GM19351 (cell line): Measurements from ENCODE around the gene GRIN1.

Experiments used
- ATAC-seq: cut with Tn5 transposase; IDR thresholded peaks from one replicate; pipeline ENCODE4 v1.9.1; 2021; ENCODE audit warnings: mild to moderate bottlenecking, moderate library complexity; ENCODE audit not compliant: unreplicated experiment

Gene GRIN1

DNA sequence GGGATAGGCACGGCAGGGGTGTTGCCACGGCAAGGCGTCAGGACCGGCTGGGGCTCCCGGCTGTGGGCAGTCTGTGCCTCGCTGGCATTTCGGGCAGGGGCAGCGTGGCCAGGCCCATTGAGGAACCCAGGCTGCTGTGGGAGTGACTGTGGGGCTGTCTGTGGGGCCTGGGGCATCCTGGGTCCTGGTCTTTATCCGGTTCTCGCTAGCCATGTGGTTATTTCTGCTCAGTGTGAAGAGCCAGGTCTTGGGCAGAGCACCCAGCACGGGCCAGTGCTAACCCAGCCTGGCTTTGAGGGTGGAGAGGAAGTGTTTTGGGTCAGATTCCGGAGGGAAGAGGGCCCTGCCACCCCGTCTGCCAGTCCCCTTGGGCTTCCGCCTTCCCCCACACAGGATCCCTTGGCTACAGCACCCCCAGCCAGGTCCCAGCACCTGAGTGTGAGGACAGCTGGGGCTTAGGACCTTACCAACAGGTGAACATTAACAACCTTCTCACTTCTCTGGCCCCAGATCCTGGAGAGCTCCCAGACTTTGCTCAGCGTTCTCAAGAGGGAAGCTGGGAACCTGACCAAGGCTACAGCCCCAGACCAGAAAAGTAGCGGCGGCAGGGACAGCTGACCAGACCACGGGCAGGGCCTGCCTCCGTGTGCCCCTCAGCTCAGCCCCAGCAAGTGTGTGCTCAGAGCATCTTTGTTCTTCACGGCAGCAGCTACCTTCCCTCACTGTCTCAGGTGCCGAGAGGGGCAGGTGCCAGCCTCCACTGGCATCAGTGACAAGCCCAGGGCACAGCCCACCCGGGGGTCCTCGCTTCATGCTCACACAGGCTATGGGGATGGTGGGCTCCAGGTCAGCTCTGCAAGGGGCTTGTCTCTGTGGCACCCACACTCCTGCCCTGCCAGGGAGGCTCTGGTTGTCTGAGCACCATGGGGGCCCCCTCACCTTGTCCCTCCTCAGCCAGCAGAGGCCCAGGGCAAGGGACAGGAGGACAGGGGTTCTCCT is 50.6 kb downstream of the GRIN1 start:
- no peak for ATAC-seq

DNA sequence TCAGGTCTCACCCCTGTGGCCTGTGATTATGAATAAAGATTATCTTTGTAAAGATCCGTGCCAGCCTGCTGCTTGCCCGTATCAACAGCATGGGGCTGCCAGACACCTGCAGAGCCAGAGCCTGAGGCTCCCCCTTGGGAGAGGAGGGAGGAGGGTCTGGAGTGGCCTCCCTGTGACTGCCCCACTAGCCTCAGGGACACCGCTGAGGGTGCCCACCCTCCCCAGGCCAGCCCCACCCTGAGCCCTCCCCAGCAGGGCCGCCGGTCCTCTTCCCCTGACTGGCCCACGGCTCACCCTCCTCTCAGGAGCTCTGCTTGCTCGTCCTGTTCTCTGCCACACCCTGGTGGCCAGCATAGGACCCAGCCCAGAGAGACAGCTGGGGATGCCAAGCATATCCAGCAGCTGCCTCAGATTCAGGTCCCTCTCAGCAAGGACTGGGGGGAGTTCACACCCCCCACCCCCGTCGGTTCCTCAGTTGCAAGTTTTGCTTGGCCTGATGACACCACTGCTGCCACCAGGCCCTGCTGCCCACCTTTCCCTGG is 51.4 kb downstream of the GRIN1 start:
- ATAC-seq, result no peak

DNA sequence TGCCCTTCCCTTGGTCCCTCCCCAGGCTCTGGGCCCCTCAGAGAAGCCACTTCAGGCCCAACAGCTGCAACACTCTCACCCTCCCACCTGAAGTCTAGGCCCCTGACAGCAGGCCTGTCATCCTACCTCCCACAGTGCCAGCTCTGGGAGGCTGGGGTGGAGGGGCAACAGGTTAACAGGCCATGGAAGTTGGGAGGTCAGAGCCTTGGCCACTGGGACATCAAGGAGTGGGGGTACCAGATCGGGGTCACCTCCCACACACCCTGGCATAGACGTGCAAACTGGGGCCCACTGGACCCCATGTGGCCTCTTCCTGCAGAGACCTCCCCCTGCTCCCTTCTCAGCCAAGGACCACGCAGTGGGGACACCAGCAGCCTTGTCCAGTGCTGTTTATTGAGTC is 52.3 kb downstream of the GRIN1 start:
- no peak for ATAC-seq

- no peak for ATAC-seq
Measured at GRCh38 chr9:137191691-137192447, 52.9 kb downstream of the GRIN1 start.

DNA sequence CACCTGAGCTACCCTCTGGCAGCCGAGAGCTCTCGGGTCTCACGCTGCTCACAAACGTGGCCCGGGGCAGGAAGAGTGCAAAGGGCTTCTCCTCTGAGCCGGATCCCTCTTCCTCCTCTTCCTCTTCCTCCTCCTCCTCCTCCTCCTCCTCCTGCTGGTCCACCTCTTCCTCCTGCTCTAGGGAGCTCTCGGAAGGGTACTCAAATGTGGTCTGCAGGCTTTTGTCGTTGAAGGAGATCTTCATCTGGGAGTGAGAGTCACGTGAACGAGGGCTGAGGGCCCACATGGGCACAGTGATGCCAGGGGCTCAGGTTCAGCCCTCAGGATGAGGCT is 53.5 kb downstream of the GRIN1 start:
- ATAC-seq, result no peak

DNA sequence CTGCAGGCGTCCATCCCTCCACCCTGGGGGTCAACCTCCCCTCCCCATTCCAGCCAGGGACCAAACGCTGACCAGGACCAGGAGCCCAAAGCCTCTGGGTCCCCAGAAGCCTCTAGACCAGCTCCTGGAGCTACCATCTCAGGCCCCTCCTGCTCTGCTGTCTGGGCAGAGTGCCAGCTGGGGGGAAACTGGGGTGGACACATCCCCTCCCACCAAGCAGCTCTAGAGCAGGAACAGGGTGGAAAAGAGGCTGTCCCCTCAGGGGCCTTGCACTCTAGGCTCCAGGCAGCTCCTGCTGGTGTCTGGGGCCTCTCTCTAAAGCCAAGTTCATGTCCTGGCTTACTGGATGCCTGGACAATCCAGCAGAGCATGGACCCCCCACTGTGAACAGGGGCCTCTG is 53.9 kb downstream of the GRIN1 start:
- ATAC-seq, result no peak

GRCh38 chr9:137193771-137194170 is 54.8 kb downstream of the GRIN1 start:
- no peak for ATAC-seq

DNA sequence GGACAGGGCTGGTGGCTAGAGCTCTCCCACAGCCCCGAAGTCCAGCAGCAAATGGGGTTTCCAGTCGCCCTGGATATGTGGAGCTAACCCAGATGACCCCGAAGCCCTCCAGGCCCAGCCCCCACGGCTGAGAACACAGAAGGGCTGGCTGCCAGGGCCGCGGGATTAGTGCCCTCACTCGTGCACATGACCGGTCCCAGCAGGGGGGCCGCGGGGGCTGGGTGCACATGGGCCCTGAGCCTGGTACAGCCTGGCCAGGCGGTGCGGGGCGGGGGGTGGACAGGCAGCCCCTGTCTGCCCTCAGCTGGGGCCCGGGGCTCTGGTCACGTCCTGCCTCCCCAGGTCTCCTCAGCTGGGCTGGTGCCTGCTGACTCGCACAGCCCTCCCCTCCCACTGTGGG is 55.4 kb downstream of the GRIN1 start:
- no peak for ATAC-seq

- no peak for ATAC-seq
Measured at GRCh38 chr9:137194909-137195308, 56.0 kb downstream of the GRIN1 start.

DNA sequence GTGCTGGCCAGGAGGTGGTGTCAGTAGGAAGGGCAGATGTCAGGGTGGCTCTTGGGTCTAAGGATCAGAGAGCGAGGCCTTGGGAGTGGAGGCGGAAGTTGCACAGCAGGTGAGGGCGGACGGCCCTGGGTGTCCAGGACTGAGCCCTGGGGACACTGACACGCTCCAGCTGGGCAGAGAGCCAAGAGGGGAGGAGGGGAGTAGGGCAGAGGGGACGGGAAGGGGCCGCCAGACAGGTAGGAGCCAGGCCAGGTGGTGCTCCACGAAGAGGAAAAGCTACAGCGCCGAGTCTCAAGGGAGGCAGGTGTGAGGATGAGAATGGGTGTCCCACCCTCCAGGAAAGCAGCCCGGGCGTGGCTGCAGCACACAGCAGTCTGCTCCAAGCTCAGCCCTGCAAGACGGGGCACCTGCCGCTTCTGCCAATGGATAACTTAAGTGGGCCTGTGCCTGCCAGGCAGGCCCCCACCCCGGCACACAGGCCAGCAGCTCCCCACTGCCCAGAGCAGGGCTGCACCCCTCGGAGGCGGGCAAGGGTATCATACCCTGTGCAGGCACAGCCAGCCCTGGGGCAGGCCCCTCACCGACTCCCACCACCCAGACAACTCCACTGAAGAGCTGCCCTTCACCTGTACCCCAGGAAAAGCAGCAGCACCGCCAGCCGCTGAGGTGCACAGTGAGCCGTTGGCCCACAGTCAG is 56.7 kb downstream of the GRIN1 start:
- ATAC-seq, result no peak

DNA sequence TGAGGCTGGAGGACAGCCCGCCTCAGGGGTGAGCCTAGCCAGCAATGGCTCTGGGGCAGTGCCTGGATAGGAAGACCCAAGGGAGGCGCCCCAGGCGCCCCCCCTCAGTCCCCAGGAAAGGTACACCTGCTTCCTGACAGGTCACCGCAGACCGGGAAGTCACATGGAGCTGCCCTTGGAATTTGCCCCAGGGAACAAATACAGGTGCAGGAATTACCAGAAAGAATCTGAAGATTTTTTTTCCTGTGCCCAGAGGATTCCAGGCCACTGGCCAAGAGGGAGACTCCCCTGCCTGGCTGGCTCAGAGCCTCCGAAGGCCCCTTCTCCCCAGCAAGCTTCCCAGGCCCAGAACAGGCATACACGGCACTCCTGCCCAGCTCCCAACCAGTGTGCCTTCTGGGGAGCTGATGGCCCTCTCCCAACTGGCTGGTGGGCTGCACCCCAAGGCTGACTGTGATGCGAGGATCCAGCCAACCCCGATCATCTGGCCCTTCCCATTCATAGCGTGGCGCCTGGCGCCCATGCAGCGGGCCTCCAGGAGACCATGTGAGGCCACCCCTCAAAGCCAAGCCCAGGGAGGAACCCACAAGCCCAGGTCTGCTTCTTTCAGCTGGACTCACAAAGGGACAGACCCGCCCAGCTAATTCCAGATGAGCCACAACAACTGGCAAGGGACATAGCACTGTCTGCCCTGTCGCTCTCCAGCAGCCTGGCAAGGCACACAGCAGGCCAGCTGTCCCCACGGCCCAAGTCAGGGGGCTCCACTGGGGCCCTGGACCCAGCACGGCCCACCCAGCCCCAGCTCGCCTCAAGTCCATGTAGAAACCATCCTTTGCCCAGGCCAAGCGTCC is 59.3 kb downstream of the GRIN1 start:
- no peak for ATAC-seq

DNA sequence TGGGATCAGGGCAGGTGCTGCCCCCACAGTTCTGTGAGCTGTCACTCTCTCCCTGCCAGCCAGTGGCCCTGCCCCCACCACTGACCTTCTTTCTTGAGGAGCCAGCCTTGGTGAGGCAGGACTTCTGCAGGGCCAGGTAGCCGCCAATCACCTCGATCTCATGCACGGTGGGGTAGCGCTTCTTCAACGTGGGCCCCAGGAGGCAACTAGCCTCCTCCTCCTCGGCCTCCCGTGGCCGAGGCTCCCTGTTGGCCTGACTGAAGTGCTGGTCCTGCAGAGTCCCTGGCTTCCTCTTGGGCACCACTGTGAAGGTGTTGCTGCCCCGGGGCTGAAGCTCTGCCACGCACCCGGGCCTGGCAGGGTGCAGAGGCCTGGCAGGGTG is 59.9 kb downstream of the GRIN1 start:
- no peak for ATAC-seq

GRCh38 chr9:137199411-137200121 is 60.6 kb downstream of the GRIN1 start:
- ATAC-seq, result no peak

DNA sequence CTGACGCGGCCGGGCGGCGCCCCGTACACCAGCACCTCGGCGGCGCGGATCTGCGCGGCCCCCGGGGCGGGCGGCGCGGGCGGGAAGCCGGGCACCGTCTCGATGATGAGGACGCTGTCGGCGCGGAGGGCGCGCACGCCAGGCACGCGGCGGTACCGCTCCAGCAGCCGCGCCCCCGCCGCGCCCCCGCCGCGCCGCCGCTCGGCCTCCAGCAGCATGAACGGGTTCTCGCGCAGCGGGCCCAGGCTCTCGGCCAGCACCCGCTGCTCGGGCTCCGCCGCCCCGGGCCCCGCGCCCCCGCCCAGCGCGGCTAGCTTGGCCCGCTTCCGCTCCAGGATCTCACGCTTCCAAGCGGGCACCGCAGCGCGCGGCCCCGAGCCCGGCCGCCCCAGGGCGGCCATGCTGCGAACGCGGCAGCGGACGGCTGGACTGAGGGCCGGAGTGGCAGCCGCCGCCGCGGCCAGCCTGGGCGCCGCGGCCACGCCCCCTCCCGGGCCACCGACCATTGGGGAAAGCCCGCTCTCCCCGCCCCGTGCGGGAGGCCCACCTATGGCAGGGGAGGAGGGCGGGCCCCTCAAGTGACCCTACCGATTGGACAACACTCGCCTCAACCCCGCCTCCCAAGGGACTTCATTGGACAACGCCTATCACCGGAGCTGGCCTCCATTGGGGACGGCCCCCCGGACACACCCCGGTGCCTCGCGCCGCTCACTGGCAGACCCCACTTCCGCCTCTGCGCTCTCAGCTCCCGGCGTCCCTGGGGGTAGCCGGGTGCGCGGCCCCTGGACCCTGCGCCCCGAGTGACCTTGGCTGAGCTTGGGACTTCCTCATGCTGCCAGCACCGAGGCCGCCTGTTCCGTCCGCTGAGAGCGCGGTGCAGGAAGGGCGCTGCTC is 61.6 kb downstream of the GRIN1 start, which contains the start of gene TPRN:
Gene TPRN (minus strand): TSS at position 431 of the 894 bp plus-strand sequence. CDS start 30 bp downstream, at position 401.
- ATAC-seq, result peak; percentile 82

DNA sequence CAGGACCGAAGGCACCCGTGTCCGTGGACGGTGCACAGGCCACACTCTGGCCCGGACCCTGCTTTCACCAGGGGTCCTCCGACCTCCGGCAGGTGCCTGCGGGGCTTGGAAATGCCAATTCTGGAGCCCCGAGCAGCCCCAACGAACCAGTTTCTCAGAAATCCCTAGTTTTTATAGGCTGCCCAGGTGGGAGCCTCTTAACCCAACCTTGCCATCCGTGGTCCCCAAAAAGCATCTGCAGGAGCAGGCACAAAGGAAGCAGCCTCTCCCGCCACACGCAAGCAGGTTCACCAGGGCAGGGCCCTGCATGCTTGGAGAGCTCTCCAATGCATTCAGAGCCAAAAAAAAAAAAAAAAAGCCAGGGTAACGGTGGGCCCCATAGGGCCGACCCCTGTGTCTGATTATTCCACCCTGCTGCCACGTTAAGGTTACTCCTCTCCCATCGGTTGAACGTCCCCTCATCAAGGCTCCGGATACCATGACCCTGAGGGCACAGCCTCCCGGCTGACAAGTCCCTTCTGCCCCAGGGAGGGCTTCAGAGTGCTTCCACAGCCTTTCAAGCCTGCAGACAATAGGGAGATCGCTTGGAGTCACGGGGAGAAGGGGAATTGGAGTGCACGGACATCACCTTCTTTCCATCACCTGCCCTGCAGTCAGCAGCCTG is 62.4 kb downstream of the GRIN1 start:
- ATAC-seq, result no peak

- no peak for ATAC-seq
Measured at GRCh38 chr9:137202966-137203365, 64.0 kb downstream of the GRIN1 start.

GRCh38 chr9:137204731-137205125 is 65.8 kb downstream of the GRIN1 start:
- ATAC-seq, result no peak
